Prostate gland (tissue), 2 donors: ENCODE results near the gene MRPL9.

ENCODE experiments used
- POLR2A ChIP-seq: fragments of 450-650 bp; IDR thresholded peaks from one replicate; pipeline ENCODE4 v1.6.1; 2016; ENCODE audit warnings: antibody characterized with exemption, mild to moderate bottlenecking
- POLR2AphosphoS5 ChIP-seq: sonication (generic); formaldehyde crosslinking; IDR thresholded peaks from one replicate; pipeline ENCODE4 v1.6.1; 2017; ENCODE audit warnings: antibody characterized with exemption
- TF ChIP-seq, protein P1 (sequence below), 4 experiments: fragments of 200-600 bp in 2 of 4; fragments of 450-650 bp in 2 of 4; sonication (generic) in 2 of 4; IDR thresholded peaks; 1 replicate in 3 of 4; 2 replicates in 1 of 4; pipeline ENCODE4 v1.5.1; 2016 to 2019; ENCODE audit warnings: antibody characterized with exemption in 4 of 4, mild to moderate bottlenecking in 2 of 4, moderate library complexity in 2 of 4

DNA sequence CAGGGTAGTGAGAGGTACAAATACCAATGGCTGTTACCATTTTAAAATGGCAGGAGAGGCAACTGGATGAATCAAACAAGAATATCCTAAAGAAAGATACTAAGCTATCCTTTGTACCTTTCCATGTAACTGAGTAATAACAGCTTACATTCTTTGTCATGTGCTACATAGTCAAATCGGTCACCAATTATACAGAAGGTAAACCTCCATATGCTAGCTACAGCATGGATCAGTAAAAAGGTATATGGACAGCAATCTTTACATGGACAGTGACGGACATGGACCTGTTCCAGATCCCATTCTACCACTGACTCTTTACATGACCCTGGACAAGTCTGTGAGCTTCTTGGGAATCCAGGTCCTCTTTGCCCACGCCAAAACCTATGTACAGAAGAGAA lies 13.4 kb upstream of the MRPL9 start:
- TF ChIP-seq POLR2AphosphoS5 (no peak), POLR2A (no peak)
- TF ChIP-seq, protein P1, sequence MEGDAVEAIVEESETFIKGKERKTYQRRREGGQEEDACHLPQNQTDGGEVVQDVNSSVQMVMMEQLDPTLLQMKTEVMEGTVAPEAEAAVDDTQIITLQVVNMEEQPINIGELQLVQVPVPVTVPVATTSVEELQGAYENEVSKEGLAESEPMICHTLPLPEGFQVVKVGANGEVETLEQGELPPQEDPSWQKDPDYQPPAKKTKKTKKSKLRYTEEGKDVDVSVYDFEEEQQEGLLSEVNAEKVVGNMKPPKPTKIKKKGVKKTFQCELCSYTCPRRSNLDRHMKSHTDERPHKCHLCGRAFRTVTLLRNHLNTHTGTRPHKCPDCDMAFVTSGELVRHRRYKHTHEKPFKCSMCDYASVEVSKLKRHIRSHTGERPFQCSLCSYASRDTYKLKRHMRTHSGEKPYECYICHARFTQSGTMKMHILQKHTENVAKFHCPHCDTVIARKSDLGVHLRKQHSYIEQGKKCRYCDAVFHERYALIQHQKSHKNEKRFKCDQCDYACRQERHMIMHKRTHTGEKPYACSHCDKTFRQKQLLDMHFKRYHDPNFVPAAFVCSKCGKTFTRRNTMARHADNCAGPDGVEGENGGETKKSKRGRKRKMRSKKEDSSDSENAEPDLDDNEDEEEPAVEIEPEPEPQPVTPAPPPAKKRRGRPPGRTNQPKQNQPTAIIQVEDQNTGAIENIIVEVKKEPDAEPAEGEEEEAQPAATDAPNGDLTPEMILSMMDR (IDR thresholded peaks at IDR 0.05): no peak
